ENCODE results near the gene BEX4.
A peak's percentile ranks its signal among the peaks of the same experiment; 100 is the strongest.

BEX4 gene

GRCh38 chrX:103240155-103240554 lies 25.2 kb downstream of the BEX4 start:
- no peak for DNase-seq

GRCh38 chrX:103248553-103248952 lies 33.6 kb downstream of the BEX4 start:
- peak; percentile 3 for DNase-seq

- no peak for DNase-seq
Measured at GRCh38 chrX:103249805-103250204, 34.9 kb downstream of the BEX4 start.

- no peak for DNase-seq
Measured at GRCh38 chrX:103250977-103251376, 36.1 kb downstream of the BEX4 start.

GRCh38 chrX:103253608-103254007 lies 38.7 kb downstream of the BEX4 start:
- DNase-seq: no peak

- peak; percentile 18 for DNase-seq
Measured at GRCh38 chrX:103254171-103254824, 39.4 kb downstream of the BEX4 start.

GRCh38 chrX:103254921-103255493 lies 40.1 kb downstream of the BEX4 start, which contains the start of gene TCEAL8:
TSS of gene TCEAL8 (minus strand) at chrX:103255155. CDS start at chrX:103253979, 1,176 bp downstream.
- DNase-seq: peak; percentile 58

GRCh38 chrX:103256651-103257050 lies 41.7 kb downstream of the BEX4 start:
- no peak for DNase-seq

GRCh38 chrX:103258275-103258674 lies 43.4 kb downstream of the BEX4 start:
- no peak for DNase-seq
